WTC11 (cell line): ENCODE data around the gene FANK1. TPM values are rescaled to one million over a fixed set of nuclear protein-coding genes. Genes with fewer than 3 reads are reported as not detected.

ENCODE experiments used
- ATAC-seq: fragments of 200-7000 bp; cut with Tn5 transposase; 2 replicates; pipeline ENCODE4 v1.10.0; 2021; ENCODE audit warnings: mild to moderate bottlenecking, moderate library complexity
- CTCF ChIA-PET: fragments of 300-600 bp; sonication (Branson Sonifier 250); formaldehyde crosslinking; loops from one replicate; lab custom pipeline; 2021; ENCODE audit warnings: antibody characterized with exemption; lab: Charles Lee
- POLR2A ChIA-PET: fragments of 350-600 bp; sonication (Branson Sonifier 250); formaldehyde crosslinking; loops from one replicate; lab custom pipeline; 2021; ENCODE audit warnings: antibody characterized with exemption; lab: Charles Lee
- DNase-seq: peaks from one replicate; pipeline ENCODE4 v3.0.0; 2021; ENCODE audit warnings: low spot score
- H3K27ac Mint-ChIP-seq: 2 replicates; pipeline ENCODE4 v1.8.0; 2021; ENCODE audit warnings: mixed read lengths
- H3K27me3 Mint-ChIP-seq: 2 replicates; pipeline ENCODE4 v1.8.0; 2021; ENCODE audit warnings: low read depth, mild to moderate bottlenecking, moderate library complexity, mixed read lengths
- H3K36me3 Mint-ChIP-seq: 2 replicates; pipeline ENCODE4 v1.8.0; 2021; ENCODE audit warnings: mixed read lengths
- H3K4me1 Mint-ChIP-seq: 2 replicates; pipeline ENCODE4 v1.8.0; 2022; ENCODE audit warnings: mixed read lengths
- H3K4me3 Mint-ChIP-seq: 2 replicates; pipeline ENCODE4 v1.8.0; 2021; ENCODE audit warnings: mild to moderate bottlenecking, moderate library complexity, mixed read lengths
- H3K9me3 Mint-ChIP-seq: 2 replicates; pipeline ENCODE4 v1.8.0; 2021; ENCODE audit warnings: mixed read lengths
- CREM ChIP-seq: sonication (generic); formaldehyde crosslinking; IDR thresholded peaks from 2 replicates; pipeline ENCODE4 v1.8.1; 2022; ENCODE audit warnings: mild to moderate bottlenecking, missing genetic modification reagents, moderate library complexity
- E2F5 ChIP-seq: sonication (generic); formaldehyde crosslinking; IDR thresholded peaks from 2 replicates; pipeline ENCODE4 v1.8.1; 2022; ENCODE audit warnings: mild to moderate bottlenecking, moderate library complexity, missing genetic modification reagents
- HMGA2 ChIP-seq: fragments of 250-450 bp; sonication (Bioruptor Pico); IDR thresholded peaks from 2 replicates; pipeline ENCODE4 v1.4.0; 2021; ENCODE audit warnings: mild to moderate bottlenecking, moderate library complexity
- IRF1 ChIP-seq: sonication (generic); formaldehyde crosslinking; IDR thresholded peaks from 2 replicates; pipeline ENCODE4 v1.8.0; 2023; ENCODE audit warnings: missing genetic modification reagents
- SP1 ChIP-seq: sonication (generic); formaldehyde crosslinking; conservative IDR thresholded peaks from 2 replicates; pipeline ENCODE4 v1.8.1; 2022; ENCODE audit warnings: missing genetic modification reagents
- TP53 ChIP-seq: sonication (generic); formaldehyde crosslinking; IDR thresholded peaks from 2 replicates; pipeline ENCODE4 v1.8.1; 2023; ENCODE audit warnings: mild to moderate bottlenecking, missing genetic modification reagents
- USF2 ChIP-seq: sonication (generic); formaldehyde crosslinking; IDR thresholded peaks from 2 replicates; pipeline ENCODE4 v1.8.1; 2023; ENCODE audit warnings: mild to moderate bottlenecking, missing genetic modification reagents, moderate library complexity
- ZBTB43 ChIP-seq: sonication (generic); formaldehyde crosslinking; IDR thresholded peaks from 2 replicates; pipeline ENCODE4 v1.8.1; 2023; ENCODE audit warnings: mild to moderate bottlenecking, missing genetic modification reagents
- ZNF121 ChIP-seq: sonication (generic); formaldehyde crosslinking; IDR thresholded peaks from 2 replicates; pipeline ENCODE4 v1.8.0; 2023; ENCODE audit warnings: missing genetic modification reagents
- ZNF219 ChIP-seq: sonication (generic); formaldehyde crosslinking; IDR thresholded peaks from 2 replicates; pipeline ENCODE4 v1.8.0; 2023; ENCODE audit warnings: missing genetic modification reagents, mild to moderate bottlenecking, borderline replicate concordance
- ZNF263 ChIP-seq: sonication (generic); formaldehyde crosslinking; IDR thresholded peaks from 2 replicates; pipeline ENCODE4 v1.8.1; 2022; ENCODE audit warnings: low read depth, mild to moderate bottlenecking, moderate library complexity, missing genetic modification reagents
- total RNA-seq: library from RNA; stranded (reverse); gene quantifications from 3 replicates; pipeline ENCODE4 v1.2.3, GENCODE V29; 2021
- TF ChIP-seq, protein P1 (sequence below): fragments of 200-600 bp; IDR thresholded peaks from 2 replicates; pipeline ENCODE4 v1.8.0; 2022; ENCODE audit warnings: antibody characterized with exemption
- TF ChIP-seq, protein P2 (sequence below): sonication (generic); formaldehyde crosslinking; IDR thresholded peaks from 2 replicates; pipeline ENCODE4 v1.8.1; 2023; ENCODE audit warnings: mild to moderate bottlenecking, missing genetic modification reagents
- TF ChIP-seq, protein P3 (sequence below): sonication (generic); formaldehyde crosslinking; IDR thresholded peaks from 2 replicates; pipeline ENCODE4 v1.8.0; 2023; ENCODE audit warnings: missing genetic modification reagents, mild to moderate bottlenecking, borderline replicate concordance
- TF ChIP-seq, protein P4 (sequence below): sonication (generic); formaldehyde crosslinking; IDR thresholded peaks from 2 replicates; pipeline ENCODE4 v1.8.1; 2023; ENCODE audit warnings: mild to moderate bottlenecking, missing genetic modification reagents, borderline replicate concordance

Gene FANK1
- total RNA-seq, 1 experiment from 2014 or later: 3.4 TPM

- TF ChIP-seq USF2 (CRISPR knock-in tag) (no peak), IRF1 (CRISPR knock-in tag) (no peak), ZBTB43 (CRISPR knock-in tag) (no peak)
- TF ChIP-seq, protein P1, sequence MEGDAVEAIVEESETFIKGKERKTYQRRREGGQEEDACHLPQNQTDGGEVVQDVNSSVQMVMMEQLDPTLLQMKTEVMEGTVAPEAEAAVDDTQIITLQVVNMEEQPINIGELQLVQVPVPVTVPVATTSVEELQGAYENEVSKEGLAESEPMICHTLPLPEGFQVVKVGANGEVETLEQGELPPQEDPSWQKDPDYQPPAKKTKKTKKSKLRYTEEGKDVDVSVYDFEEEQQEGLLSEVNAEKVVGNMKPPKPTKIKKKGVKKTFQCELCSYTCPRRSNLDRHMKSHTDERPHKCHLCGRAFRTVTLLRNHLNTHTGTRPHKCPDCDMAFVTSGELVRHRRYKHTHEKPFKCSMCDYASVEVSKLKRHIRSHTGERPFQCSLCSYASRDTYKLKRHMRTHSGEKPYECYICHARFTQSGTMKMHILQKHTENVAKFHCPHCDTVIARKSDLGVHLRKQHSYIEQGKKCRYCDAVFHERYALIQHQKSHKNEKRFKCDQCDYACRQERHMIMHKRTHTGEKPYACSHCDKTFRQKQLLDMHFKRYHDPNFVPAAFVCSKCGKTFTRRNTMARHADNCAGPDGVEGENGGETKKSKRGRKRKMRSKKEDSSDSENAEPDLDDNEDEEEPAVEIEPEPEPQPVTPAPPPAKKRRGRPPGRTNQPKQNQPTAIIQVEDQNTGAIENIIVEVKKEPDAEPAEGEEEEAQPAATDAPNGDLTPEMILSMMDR: no peak
- TF ChIP-seq, protein P2, sequence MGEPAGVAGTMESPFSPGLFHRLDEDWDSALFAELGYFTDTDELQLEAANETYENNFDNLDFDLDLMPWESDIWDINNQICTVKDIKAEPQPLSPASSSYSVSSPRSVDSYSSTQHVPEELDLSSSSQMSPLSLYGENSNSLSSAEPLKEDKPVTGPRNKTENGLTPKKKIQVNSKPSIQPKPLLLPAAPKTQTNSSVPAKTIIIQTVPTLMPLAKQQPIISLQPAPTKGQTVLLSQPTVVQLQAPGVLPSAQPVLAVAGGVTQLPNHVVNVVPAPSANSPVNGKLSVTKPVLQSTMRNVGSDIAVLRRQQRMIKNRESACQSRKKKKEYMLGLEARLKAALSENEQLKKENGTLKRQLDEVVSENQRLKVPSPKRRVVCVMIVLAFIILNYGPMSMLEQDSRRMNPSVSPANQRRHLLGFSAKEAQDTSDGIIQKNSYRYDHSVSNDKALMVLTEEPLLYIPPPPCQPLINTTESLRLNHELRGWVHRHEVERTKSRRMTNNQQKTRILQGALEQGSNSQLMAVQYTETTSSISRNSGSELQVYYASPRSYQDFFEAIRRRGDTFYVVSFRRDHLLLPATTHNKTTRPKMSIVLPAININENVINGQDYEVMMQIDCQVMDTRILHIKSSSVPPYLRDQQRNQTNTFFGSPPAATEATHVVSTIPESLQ: no peak
Observed at GRCh38 chr10:126027692-126028091, 131.3 kb downstream of the FANK1 start (continued).

GRCh38 chr10:126029999-126030398, 133.6 kb downstream of the FANK1 start:
- Mint-ChIP-seq H3K9me3 (peaks cover 51% of the 10 kb centered on the region), H3K4me1 (no peaks in the 10 kb centered on the region), H3K4me3 (no peak overlapping the region), H3K27me3 (peaks cover 2% of the 10 kb centered on the region; the same call in 1 of the 2 replicates), H3K36me3 (peaks cover 11% of the 10 kb centered on the region), H3K27ac (no peak overlapping the region)
- ATAC-seq (no peak), DNase-seq (no peak)
- POLR2A ChIA-PET: no interaction called here
- CTCF ChIA-PET: no interaction called here
- TF ChIP-seq, protein P1: no peak
- TF ChIP-seq, protein P3, sequence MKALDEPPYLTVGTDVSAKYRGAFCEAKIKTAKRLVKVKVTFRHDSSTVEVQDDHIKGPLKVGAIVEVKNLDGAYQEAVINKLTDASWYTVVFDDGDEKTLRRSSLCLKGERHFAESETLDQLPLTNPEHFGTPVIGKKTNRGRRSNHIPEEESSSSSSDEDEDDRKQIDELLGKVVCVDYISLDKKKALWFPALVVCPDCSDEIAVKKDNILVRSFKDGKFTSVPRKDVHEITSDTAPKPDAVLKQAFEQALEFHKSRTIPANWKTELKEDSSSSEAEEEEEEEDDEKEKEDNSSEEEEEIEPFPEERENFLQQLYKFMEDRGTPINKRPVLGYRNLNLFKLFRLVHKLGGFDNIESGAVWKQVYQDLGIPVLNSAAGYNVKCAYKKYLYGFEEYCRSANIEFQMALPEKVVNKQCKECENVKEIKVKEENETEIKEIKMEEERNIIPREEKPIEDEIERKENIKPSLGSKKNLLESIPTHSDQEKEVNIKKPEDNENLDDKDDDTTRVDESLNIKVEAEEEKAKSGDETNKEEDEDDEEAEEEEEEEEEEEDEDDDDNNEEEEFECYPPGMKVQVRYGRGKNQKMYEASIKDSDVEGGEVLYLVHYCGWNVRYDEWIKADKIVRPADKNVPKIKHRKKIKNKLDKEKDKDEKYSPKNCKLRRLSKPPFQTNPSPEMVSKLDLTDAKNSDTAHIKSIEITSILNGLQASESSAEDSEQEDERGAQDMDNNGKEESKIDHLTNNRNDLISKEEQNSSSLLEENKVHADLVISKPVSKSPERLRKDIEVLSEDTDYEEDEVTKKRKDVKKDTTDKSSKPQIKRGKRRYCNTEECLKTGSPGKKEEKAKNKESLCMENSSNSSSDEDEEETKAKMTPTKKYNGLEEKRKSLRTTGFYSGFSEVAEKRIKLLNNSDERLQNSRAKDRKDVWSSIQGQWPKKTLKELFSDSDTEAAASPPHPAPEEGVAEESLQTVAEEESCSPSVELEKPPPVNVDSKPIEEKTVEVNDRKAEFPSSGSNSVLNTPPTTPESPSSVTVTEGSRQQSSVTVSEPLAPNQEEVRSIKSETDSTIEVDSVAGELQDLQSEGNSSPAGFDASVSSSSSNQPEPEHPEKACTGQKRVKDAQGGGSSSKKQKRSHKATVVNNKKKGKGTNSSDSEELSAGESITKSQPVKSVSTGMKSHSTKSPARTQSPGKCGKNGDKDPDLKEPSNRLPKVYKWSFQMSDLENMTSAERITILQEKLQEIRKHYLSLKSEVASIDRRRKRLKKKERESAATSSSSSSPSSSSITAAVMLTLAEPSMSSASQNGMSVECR (CRISPR knock-in tag): no peak
- TF ChIP-seq CREM (CRISPR knock-in tag): no peak
- no peak for TF ChIP-seq SP1
- TF ChIP-seq ZNF219 (CRISPR knock-in tag): no peak
- no peak for TF ChIP-seq E2F5 (CRISPR knock-in tag)
- no peak for TF ChIP-seq ZNF263 (CRISPR knock-in tag)
- TF ChIP-seq ZNF121: no peak
- TF ChIP-seq TP53: no peak
- TF ChIP-seq, protein P4, sequence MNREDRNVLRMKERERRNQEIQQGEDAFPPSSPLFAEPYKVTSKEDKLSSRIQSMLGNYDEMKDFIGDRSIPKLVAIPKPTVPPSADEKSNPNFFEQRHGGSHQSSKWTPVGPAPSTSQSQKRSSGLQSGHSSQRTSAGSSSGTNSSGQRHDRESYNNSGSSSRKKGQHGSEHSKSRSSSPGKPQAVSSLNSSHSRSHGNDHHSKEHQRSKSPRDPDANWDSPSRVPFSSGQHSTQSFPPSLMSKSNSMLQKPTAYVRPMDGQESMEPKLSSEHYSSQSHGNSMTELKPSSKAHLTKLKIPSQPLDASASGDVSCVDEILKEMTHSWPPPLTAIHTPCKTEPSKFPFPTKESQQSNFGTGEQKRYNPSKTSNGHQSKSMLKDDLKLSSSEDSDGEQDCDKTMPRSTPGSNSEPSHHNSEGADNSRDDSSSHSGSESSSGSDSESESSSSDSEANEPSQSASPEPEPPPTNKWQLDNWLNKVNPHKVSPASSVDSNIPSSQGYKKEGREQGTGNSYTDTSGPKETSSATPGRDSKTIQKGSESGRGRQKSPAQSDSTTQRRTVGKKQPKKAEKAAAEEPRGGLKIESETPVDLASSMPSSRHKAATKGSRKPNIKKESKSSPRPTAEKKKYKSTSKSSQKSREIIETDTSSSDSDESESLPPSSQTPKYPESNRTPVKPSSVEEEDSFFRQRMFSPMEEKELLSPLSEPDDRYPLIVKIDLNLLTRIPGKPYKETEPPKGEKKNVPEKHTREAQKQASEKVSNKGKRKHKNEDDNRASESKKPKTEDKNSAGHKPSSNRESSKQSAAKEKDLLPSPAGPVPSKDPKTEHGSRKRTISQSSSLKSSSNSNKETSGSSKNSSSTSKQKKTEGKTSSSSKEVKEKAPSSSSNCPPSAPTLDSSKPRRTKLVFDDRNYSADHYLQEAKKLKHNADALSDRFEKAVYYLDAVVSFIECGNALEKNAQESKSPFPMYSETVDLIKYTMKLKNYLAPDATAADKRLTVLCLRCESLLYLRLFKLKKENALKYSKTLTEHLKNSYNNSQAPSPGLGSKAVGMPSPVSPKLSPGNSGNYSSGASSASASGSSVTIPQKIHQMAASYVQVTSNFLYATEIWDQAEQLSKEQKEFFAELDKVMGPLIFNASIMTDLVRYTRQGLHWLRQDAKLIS (CRISPR knock-in tag): no peak
- TF ChIP-seq HMGA2 (CRISPR knock-in tag): no peak
